GM06990 (cell line): ENCODE measurements around the gene NPNT.

ENCODE experiments used
- DNase-seq: peaks from one replicate; pipeline ENCODE4 v3.0.0-alpha.2; 2011; ENCODE audit not compliant: insufficient read length; ENCODE audit errors: extremely low read depth
- H3K27me3 ChIP-seq: replicated peaks from 2 replicates; pipeline ENCODE4 v1.6.0; 2011; ENCODE audit warnings: low read length; ENCODE audit not compliant: control insufficient read depth, insufficient read depth
- H3K36me3 ChIP-seq: 2 replicates; pipeline ENCODE4 v1.5.1; 2011; ENCODE audit warnings: low read length; ENCODE audit not compliant: control insufficient read depth, insufficient read depth
- H3K4me3 ChIP-seq: replicated peaks from 2 replicates; pipeline ENCODE4 v1.5.1; 2011; ENCODE audit warnings: low read depth, mild to moderate bottlenecking, control low read depth, low read length
- TF ChIP-seq, protein P1 (sequence below): IDR thresholded peaks from 2 replicates; pipeline ENCODE4 v1.5.1; 2011; ENCODE audit warnings: low read length, control low read depth, mild to moderate bottlenecking, inconsistent platforms; ENCODE audit not compliant: insufficient read depth, poor library complexity, severe bottlenecking

The NPNT gene

GRCh38 chr4:106011387-106011786 lies 116.1 kb downstream of the NPNT start:
- DNase-seq = no peak
- Histone ChIP-seq H3K4me3 (no peak overlapping the region), H3K27me3 (no peaks in the 10 kb centered on the region), H3K36me3 (no peaks in the 10 kb centered on the region)
- TF ChIP-seq, protein P1, sequence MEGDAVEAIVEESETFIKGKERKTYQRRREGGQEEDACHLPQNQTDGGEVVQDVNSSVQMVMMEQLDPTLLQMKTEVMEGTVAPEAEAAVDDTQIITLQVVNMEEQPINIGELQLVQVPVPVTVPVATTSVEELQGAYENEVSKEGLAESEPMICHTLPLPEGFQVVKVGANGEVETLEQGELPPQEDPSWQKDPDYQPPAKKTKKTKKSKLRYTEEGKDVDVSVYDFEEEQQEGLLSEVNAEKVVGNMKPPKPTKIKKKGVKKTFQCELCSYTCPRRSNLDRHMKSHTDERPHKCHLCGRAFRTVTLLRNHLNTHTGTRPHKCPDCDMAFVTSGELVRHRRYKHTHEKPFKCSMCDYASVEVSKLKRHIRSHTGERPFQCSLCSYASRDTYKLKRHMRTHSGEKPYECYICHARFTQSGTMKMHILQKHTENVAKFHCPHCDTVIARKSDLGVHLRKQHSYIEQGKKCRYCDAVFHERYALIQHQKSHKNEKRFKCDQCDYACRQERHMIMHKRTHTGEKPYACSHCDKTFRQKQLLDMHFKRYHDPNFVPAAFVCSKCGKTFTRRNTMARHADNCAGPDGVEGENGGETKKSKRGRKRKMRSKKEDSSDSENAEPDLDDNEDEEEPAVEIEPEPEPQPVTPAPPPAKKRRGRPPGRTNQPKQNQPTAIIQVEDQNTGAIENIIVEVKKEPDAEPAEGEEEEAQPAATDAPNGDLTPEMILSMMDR = no peak

DNA sequence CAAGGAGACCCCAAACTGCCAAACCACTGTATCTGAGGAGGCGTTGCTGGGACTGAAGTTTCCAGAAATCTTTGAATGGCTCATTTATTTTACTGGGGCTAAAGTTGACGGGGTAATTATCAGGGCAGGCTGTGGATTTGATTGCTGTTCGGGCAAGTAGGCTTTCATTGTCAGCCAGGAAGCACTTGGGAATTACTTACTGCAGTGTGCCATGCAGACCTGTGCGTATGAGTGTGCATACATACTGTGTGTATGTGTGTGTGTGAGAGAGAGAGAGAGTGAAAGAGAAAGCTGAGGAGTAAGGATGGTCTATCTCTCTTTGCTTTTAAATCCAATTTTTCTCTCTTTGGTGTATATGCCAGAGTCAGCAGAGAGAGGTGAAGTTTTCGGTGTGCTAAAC lies 122.7 kb downstream of the NPNT start:
- Histone ChIP-seq H3K36me3 (no peaks in the 10 kb centered on the region), H3K4me3 (no peak overlapping the region), H3K27me3 (no peaks in the 10 kb centered on the region)
- no peak for DNase-seq
- TF ChIP-seq, protein P1 = no peak

DNA sequence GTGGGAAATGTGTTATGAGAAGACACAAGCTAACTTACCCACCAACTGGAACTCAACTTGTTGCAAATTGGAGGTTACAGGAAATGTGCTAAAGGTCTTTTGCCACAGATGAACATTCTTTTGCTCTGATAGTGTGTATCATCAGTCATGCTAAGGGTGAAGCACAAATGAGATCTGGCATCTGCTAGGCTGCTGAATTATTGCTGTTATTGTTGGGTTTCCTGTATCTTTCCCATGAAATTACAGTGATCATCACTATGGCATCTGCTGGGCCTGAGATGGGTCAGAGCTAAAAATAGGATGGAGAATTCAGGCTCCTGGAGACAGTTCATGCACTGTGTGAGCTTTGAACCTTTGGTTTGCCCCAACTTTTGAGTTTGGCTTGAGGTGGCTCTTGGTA lies 124.5 kb downstream of the NPNT start:
- TF ChIP-seq, protein P1 = no peak
- Histone ChIP-seq H3K36me3 (no peaks in the 10 kb centered on the region), H3K27me3 (no peaks in the 10 kb centered on the region), H3K4me3 (no peak overlapping the region)
- DNase-seq = no peak
